ENCODE results near the gene MECP2.
A peak's percentile ranks its signal among the peaks of the same experiment; 100 is the strongest.

Gene MECP2

GRCh38 chrX:153974726-153975286 lies 122.7 kb downstream of the MECP2 start:
- Histone ChIP-seq H3K36me3 (ENCODE audit: insufficient read depth, low read depth, low read length) (no peaks in the 10 kb centered on the region), H3K4me1 (ENCODE audit: insufficient read depth, low read length) (no peaks in the 10 kb centered on the region), H3K27me3 (ENCODE audit: insufficient read depth, low read length) (no peaks in the 10 kb centered on the region), H3K9me3 (ENCODE audit: insufficient read depth, low read depth, low read length) (no peaks in the 10 kb centered on the region), H3K9ac (ENCODE audit: low read depth, low read length) (no peak overlapping the region), H3K4me3 (ENCODE audit: low read length) (no peak overlapping the region), H3K27ac (ENCODE audit: low read length) (no peak overlapping the region)

- Histone ChIP-seq H3K4me3 (ENCODE audit: low read length) (no peak overlapping the region; the same call in 1 of the 2 replicates), H3K36me3 (ENCODE audit: insufficient read depth, low read depth, low read length) (no peaks in the 10 kb centered on the region), H3K9ac (ENCODE audit: low read depth, low read length) (peak overlapping the region; percentile 98; the same call in 1 of the 2 replicates), H3K27me3 (ENCODE audit: insufficient read depth, low read length) (no peaks in the 10 kb centered on the region), H3K9me3 (ENCODE audit: insufficient read depth, low read depth, low read length) (no peaks in the 10 kb centered on the region), H3K4me1 (ENCODE audit: insufficient read depth, low read length) (no peaks in the 10 kb centered on the region), H3K27ac (ENCODE audit: low read length) (no peak overlapping the region)
Observed at GRCh38 chrX:153974003-153974725, 123.4 kb downstream of the MECP2 start.

- peaks cover 4% of the 10 kb centered on the region; the same call in 1 of the 2 replicates for H3K4me1 ChIP-seq (ENCODE audit: insufficient read depth, low read length)
- H3K4me3 ChIP-seq (ENCODE audit: low read length) = peak overlapping the region; percentile 82
- no peaks in the 10 kb centered on the region for H3K9me3 ChIP-seq (ENCODE audit: insufficient read depth, low read depth, low read length)
- H3K9ac ChIP-seq (ENCODE audit: low read depth, low read length) = peak overlapping the region; percentile 98
- peaks cover 2% of the 10 kb centered on the region; the same call in 1 of the 2 replicates for H3K36me3 ChIP-seq (ENCODE audit: insufficient read depth, low read depth, low read length)
- H3K27ac ChIP-seq (ENCODE audit: low read length) = peak overlapping the region; percentile 82
- H3K27me3 ChIP-seq (ENCODE audit: insufficient read depth, low read length) = no peaks in the 10 kb centered on the region
Observed at GRCh38 chrX:153973127-153974002, 124.2 kb downstream of the MECP2 start.

GRCh38 chrX:153972368-153973126 lies 125.0 kb downstream of the MECP2 start, which contains the start of gene TMEM187:
TSS of gene TMEM187 (plus strand) at chrX:153972754. CDS start at chrX:153982063, 9,309 bp downstream.
- Histone ChIP-seq H3K4me3 (ENCODE audit: low read length) (peak within 1 kb of the TSS; percentile 94), H3K9me3 (ENCODE audit: insufficient read depth, low read depth, low read length) (no peaks in the 10 kb centered on the region), H3K27ac (ENCODE audit: low read length) (peak within 1 kb of the TSS; percentile 99), H3K9ac (ENCODE audit: low read depth, low read length) (peak within 1 kb of the TSS; percentile 100), H3K36me3 (ENCODE audit: insufficient read depth, low read depth, low read length) (peaks cover 7% of the 10 kb centered on the region; the same call in 1 of the 2 replicates), H3K4me1 (ENCODE audit: insufficient read depth, low read length) (peaks cover 12% of the 10 kb centered on the region; the same call in 1 of the 2 replicates), H3K27me3 (ENCODE audit: insufficient read depth, low read length) (no peaks in the 10 kb centered on the region)

Measured in iPS-20b (cell line).